ENCODE results near the gene PLEKHH1. TPM values are rescaled to one million over a fixed set of nuclear protein-coding genes. Genes with fewer than 3 reads are reported as not detected.

PLEKHH1 gene
- total RNA-seq, 1 experiment from 2014 or later: 35.3 TPM

DNA sequence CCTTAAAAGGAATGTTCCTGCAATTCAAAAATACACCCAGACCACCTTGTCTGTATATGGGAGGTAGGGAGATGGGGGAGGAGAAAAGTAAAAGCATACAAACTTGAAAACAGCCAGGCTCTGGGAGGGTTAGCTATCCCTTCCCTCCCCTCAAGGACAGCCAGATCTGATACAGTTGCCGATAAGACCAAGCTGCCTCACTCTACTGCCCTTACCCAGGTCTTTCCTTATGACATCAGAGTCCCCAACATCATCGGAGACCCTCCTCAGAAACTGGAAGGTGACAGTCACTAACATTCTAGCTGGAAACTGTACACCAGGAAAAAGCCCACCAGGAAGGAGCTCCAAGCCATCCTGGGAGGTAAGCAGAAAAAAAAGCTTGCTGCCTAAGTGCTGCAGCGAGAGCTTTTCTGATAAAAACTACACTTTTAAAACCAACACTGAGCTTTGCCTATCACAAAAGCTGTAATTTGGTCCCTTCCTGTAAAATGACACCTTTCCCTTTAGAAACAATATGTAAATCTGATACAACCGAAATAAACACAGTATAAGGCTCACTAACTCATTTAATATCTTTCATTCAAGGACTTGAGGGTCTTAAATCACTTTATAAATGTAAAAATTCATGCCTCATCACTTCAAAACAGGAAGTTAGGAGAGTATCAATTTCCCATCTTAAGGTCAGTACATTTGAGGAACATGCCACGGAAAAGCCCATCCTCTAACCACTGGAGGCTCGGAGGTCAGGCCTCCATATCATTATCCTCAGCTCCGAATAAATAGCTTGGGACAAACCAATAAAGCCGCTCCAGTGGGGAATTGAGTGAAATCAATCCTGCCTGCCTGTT is 20.4 kb upstream of the PLEKHH1 start:
- H2BK120ac ChIP-seq (ENCODE audit: low read depth, low read length, poor library complexity, severe bottlenecking): no peak overlapping the region
- Mint-ChIP-seq H3K9me3 (no peaks in the 10 kb centered on the region), H3K4me3 (no peak overlapping the region), H3K36me3 (ENCODE audit: insufficient read depth in 1 of 3, low read depth in 3 of 3) (no peaks in the 10 kb centered on the region), H3K27ac (no peak overlapping the region), H3K27me3 (ENCODE audit: low read depth) (peaks cover 68% of the 10 kb centered on the region), H3K4me1 (peaks cover 0 to 5% of the 10 kb centered on the region in 2 experiments; a peak in 2 of 4 replicates)
- peaks cover 12% of the 10 kb centered on the region; the same call in 1 of the 2 replicates for H3K27me3 ChIP-seq (ENCODE audit: insufficient read depth, low read length)
- no peak overlapping the region for H2BK15ac ChIP-seq (ENCODE audit: low read depth, low read length)
- WGBS (ENCODE audit: extremely low coverage, insufficient read length, low lambda C conversion rate): no CpG with 5 or more reads among the region's 8 CpGs
- no peak overlapping the region for H4K91ac ChIP-seq (ENCODE audit: insufficient read length, low read depth, low read length)
- no peak overlapping the region for H3K56ac ChIP-seq (ENCODE audit: insufficient read length, low read depth, low read length)
- TF ChIP-seq, protein P1, sequence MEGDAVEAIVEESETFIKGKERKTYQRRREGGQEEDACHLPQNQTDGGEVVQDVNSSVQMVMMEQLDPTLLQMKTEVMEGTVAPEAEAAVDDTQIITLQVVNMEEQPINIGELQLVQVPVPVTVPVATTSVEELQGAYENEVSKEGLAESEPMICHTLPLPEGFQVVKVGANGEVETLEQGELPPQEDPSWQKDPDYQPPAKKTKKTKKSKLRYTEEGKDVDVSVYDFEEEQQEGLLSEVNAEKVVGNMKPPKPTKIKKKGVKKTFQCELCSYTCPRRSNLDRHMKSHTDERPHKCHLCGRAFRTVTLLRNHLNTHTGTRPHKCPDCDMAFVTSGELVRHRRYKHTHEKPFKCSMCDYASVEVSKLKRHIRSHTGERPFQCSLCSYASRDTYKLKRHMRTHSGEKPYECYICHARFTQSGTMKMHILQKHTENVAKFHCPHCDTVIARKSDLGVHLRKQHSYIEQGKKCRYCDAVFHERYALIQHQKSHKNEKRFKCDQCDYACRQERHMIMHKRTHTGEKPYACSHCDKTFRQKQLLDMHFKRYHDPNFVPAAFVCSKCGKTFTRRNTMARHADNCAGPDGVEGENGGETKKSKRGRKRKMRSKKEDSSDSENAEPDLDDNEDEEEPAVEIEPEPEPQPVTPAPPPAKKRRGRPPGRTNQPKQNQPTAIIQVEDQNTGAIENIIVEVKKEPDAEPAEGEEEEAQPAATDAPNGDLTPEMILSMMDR (conservative IDR thresholded peaks at IDR 0.05): no peak
- H3K9ac ChIP-seq (ENCODE audit: extremely low read depth, insufficient read length, low read length): no peak overlapping the region
- no peaks in the 10 kb centered on the region for H3K9me3 ChIP-seq (ENCODE audit: control insufficient read depth, low read depth, low read length)
- H3K4me2 ChIP-seq (ENCODE audit: insufficient read depth, insufficient read length, low read length): no peak overlapping the region
- H2BK5ac ChIP-seq (ENCODE audit: insufficient read length, low read length): no peak overlapping the region
- H3K4me1 ChIP-seq (ENCODE audit: insufficient read depth, low read length): peaks cover 2% of the 10 kb centered on the region; the same call in 1 of the 2 replicates
- peaks cover 7% of the 10 kb centered on the region for H3K23me2 ChIP-seq (ENCODE audit: insufficient read length, low read depth, low read length, poor library complexity, severe bottlenecking)
- no peaks in the 10 kb centered on the region for H3K79me1 ChIP-seq (ENCODE audit: insufficient read depth, low read depth, low read length, poor library complexity, severe bottlenecking)
- H4K20me1 ChIP-seq (ENCODE audit: control insufficient read depth, insufficient read depth, insufficient read length): no peaks in the 10 kb centered on the region
- H3K23ac ChIP-seq (ENCODE audit: insufficient read length, low read depth, low read length): no peak overlapping the region
- no peak overlapping the region for H2AK5ac ChIP-seq (ENCODE audit: insufficient read length, low read length)
- H3K18ac ChIP-seq (ENCODE audit: insufficient read length, low read depth, low read length): no peak overlapping the region
- H4K5ac ChIP-seq (ENCODE audit: insufficient read length, low read depth, low read length): no peak overlapping the region
- H2BK12ac ChIP-seq (ENCODE audit: insufficient read length, low read depth, low read length): no peak overlapping the region
- H3K4ac ChIP-seq (ENCODE audit: low read depth, low read length): no peak overlapping the region
- no peaks in the 10 kb centered on the region for H3K79me2 ChIP-seq (ENCODE audit: insufficient read depth, low read length)
- no peak for DNase-seq
- no peak overlapping the region for H3K27ac ChIP-seq (ENCODE audit: insufficient read length, low read depth, low read length)
- H4K8ac ChIP-seq (replicated peaks; ENCODE audit: insufficient read length, low read depth, low read length): no peak overlapping the region
- H2AFZ ChIP-seq (ENCODE audit: low read length): no peak overlapping the region
- H3K14ac ChIP-seq (ENCODE audit: insufficient read depth, low read length): no peak overlapping the region
- no peak overlapping the region for H2BK20ac ChIP-seq (ENCODE audit: low read depth, low read length, poor library complexity, severe bottlenecking)
- H3T11ph ChIP-seq (ENCODE audit: low read length): no peak overlapping the region

Measured in H9 (cell line).